ENCODE results near the gene FBXO34. TPM values are rescaled to one million over a fixed set of nuclear protein-coding genes. Genes with fewer than 3 reads are reported as not detected.
"Not testable (repeated sequence)": the region's sequence is repeated elsewhere in the genome, so short reads cannot be mapped to it uniquely, and the experiment has no call there.

Gene FBXO34
- total RNA-seq, 1 experiment from 2014 or later = 29.7 TPM

- in situ Hi-C loops (cut with HindIII; ENCODE audit: low sequenced_read_pairs) = no loop called here
- no peak for DNase-seq (ENCODE audit: low spot score)
Observed at GRCh38 chr14:55302367-55303124, 31.3 kb downstream of the FBXO34 start.

- DNase-seq (ENCODE audit: low spot score) = no peak
- in situ Hi-C loops (cut with HindIII; ENCODE audit: low sequenced_read_pairs) = no loop called here
Observed at GRCh38 chr14:55303125-55303499, 31.9 kb downstream of the FBXO34 start.

GRCh38 chr14:55303691-55304145 is 32.5 kb downstream of the FBXO34 start:
- DNase-seq (ENCODE audit: low spot score) = no peak
- in situ Hi-C loops (cut with HindIII; ENCODE audit: low sequenced_read_pairs) = no loop called here

GRCh38 chr14:55306938-55307589 is 35.8 kb downstream of the FBXO34 start:
- no peak for DNase-seq (ENCODE audit: low spot score)
- in situ Hi-C loops (cut with HindIII; ENCODE audit: low sequenced_read_pairs) = no loop called here

GRCh38 chr14:55309154-55309553 is 37.9 kb downstream of the FBXO34 start:
- in situ Hi-C loops (cut with HindIII; ENCODE audit: low sequenced_read_pairs) = no loop called here
- DNase-seq (ENCODE audit: low spot score) = no peak

GRCh38 chr14:55309761-55310365 is 38.6 kb downstream of the FBXO34 start:
- no peak for DNase-seq (ENCODE audit: low spot score)
- in situ Hi-C loops (cut with HindIII; ENCODE audit: low sequenced_read_pairs) = no loop called here

GRCh38 chr14:55312379-55313030 is 41.3 kb downstream of the FBXO34 start:
- in situ Hi-C loops (cut with HindIII; ENCODE audit: low sequenced_read_pairs) = not testable (repeated sequence)

GRCh38 chr14:55313480-55313879 is 42.3 kb downstream of the FBXO34 start:
- no peak for DNase-seq (ENCODE audit: low spot score)
- in situ Hi-C loops (cut with HindIII; ENCODE audit: low sequenced_read_pairs) = no loop called here

More at GRCh38 chr14:55312379-55313030, 41.3 kb downstream of the FBXO34 start:
- not testable (repeated sequence) for DNase-seq (ENCODE audit: low spot score)

- in situ Hi-C loops (cut with HindIII; ENCODE audit: low sequenced_read_pairs) = no loop called here
- no peak for DNase-seq (ENCODE audit: low spot score)
Observed at GRCh38 chr14:55314449-55314848, 43.2 kb downstream of the FBXO34 start.

GRCh38 chr14:55316564-55316963 is 45.3 kb downstream of the FBXO34 start:
- DNase-seq (ENCODE audit: low spot score) = no peak
- in situ Hi-C loops (cut with HindIII; ENCODE audit: low sequenced_read_pairs) = no loop called here

- DNase-seq (ENCODE audit: low spot score) = no peak
- in situ Hi-C loops (cut with HindIII; ENCODE audit: low sequenced_read_pairs) = no loop called here
Observed at GRCh38 chr14:55317542-55318306, 46.5 kb downstream of the FBXO34 start.

GRCh38 chr14:55318694-55319093 is 47.5 kb downstream of the FBXO34 start:
- in situ Hi-C loops (cut with HindIII; ENCODE audit: low sequenced_read_pairs) = no loop called here
- no peak for DNase-seq (ENCODE audit: low spot score)

GRCh38 chr14:55323910-55324309 is 52.7 kb downstream of the FBXO34 start:
- in situ Hi-C loops (cut with HindIII; ENCODE audit: low sequenced_read_pairs) = no loop called here
- no peak for DNase-seq (ENCODE audit: low spot score)

- DNase-seq (ENCODE audit: low spot score) = no peak
- in situ Hi-C loops (cut with HindIII; ENCODE audit: low sequenced_read_pairs) = no loop called here
Observed at GRCh38 chr14:55324812-55325211, 53.6 kb downstream of the FBXO34 start.

GRCh38 chr14:55327179-55327578 is 56.0 kb downstream of the FBXO34 start:
- in situ Hi-C loops (cut with HindIII; ENCODE audit: low sequenced_read_pairs) = no loop called here
- DNase-seq (ENCODE audit: low spot score) = no peak

GRCh38 chr14:55328317-55328716 is 57.1 kb downstream of the FBXO34 start:
- in situ Hi-C loops (cut with HindIII; ENCODE audit: low sequenced_read_pairs) = no loop called here

GRCh38 chr14:55329999-55330710 is 58.9 kb downstream of the FBXO34 start:
- in situ Hi-C loops (cut with HindIII; ENCODE audit: low sequenced_read_pairs) = no loop called here
- no peak for DNase-seq (ENCODE audit: low spot score)

More at GRCh38 chr14:55328317-55328716, 57.1 kb downstream of the FBXO34 start:
- no peak for DNase-seq (ENCODE audit: low spot score)

All from G401 (cell line).